ENCODE data around the gene SLCO4A1.

DNA sequence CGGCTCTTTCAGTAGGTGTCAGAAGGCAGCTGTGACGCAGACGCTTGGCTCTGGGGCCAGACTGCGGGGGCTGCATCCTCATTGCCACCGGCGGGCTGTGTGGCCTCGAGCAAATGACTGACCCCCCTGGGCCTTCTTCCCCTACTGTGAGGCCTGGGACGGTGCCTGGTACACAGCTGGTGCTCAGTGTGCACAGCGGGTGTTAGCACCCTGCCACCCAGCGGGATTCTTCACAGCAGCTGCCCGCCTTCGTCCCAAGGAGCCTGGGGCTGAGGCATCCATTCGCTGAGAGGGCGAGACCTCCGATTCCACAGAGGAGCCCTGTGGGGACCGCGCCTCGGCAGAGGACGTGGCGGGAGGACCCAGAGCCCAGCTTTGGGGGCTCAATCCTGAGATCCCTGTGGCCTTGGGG is 10.6 kb downstream of the SLCO4A1 start:
- TF ChIP-seq, protein P1, sequence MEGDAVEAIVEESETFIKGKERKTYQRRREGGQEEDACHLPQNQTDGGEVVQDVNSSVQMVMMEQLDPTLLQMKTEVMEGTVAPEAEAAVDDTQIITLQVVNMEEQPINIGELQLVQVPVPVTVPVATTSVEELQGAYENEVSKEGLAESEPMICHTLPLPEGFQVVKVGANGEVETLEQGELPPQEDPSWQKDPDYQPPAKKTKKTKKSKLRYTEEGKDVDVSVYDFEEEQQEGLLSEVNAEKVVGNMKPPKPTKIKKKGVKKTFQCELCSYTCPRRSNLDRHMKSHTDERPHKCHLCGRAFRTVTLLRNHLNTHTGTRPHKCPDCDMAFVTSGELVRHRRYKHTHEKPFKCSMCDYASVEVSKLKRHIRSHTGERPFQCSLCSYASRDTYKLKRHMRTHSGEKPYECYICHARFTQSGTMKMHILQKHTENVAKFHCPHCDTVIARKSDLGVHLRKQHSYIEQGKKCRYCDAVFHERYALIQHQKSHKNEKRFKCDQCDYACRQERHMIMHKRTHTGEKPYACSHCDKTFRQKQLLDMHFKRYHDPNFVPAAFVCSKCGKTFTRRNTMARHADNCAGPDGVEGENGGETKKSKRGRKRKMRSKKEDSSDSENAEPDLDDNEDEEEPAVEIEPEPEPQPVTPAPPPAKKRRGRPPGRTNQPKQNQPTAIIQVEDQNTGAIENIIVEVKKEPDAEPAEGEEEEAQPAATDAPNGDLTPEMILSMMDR (IDR thresholded peaks at IDR 0.05): no peak
- TF ChIP-seq POLR2A (IDR thresholded peaks at IDR 0.05): no peak

All from uterus (tissue), 2 donors.